CD4-positive, alpha-beta T cell treated with Interleukin-21 for 1 hour (primary cell): ENCODE measurements around the gene PRAC1.
A peak's percentile ranks its signal among the peaks of the same experiment; 100 is the strongest.
"Not testable (repeated sequence)": the region's sequence is repeated elsewhere in the genome, so short reads cannot be mapped to it uniquely, and the experiment has no call there.

Experiments used
- DNase-seq: peaks from one replicate; pipeline ENCODE4 v3.0.0-alpha.2; 2020

The PRAC1 gene

GRCh38 chr17:48725288-48726064, 3.2 kb upstream of the PRAC1 start:
- no peak for DNase-seq

- no peak for DNase-seq
These were observed 2.6 kb upstream of the PRAC1 start for GRCh38 chr17:48725004-48725287.

GRCh38 chr17:48724251-48725003, 2.1 kb upstream of the PRAC1 start:
- DNase-seq = peak; percentile 77

GRCh38 chr17:48723423-48724250, 1.3 kb upstream of the PRAC1 start:
- no peak for DNase-seq

- DNase-seq = no peak
These were observed 651 bp upstream of the PRAC1 start, which contains the start of gene PRAC2 for GRCh38 chr17:48722915-48723422. Gene PRAC2, plus strand, starts transcription at chr17:48723185. Its CDS starts 1,226 bp downstream, at chr17:48724411.

GRCh38 chr17:48721009-48721402, 1.3 kb downstream of the PRAC1 start:
- no peak for DNase-seq

- DNase-seq = no peak
These were observed 1.9 kb downstream of the PRAC1 start for GRCh38 chr17:48720266-48721008.

- DNase-seq = no peak
These were observed 2.6 kb downstream of the PRAC1 start for GRCh38 chr17:48719642-48720265.

- no peak for DNase-seq
These were observed 3.3 kb downstream of the PRAC1 start for GRCh38 chr17:48718761-48719641.

- DNase-seq = no peak
These were observed 4.0 kb downstream of the PRAC1 start for GRCh38 chr17:48718227-48718760.

- DNase-seq = no peak
These were observed 4.7 kb downstream of the PRAC1 start for GRCh38 chr17:48717367-48718226.

- not testable (repeated sequence) for DNase-seq
These were observed 5.8 kb downstream of the PRAC1 start for GRCh38 chr17:48716549-48716948.

- DNase-seq = no peak
These were observed 6.6 kb downstream of the PRAC1 start for GRCh38 chr17:48715496-48716399.

- DNase-seq = no peak
These were observed 11.2 kb downstream of the PRAC1 start for GRCh38 chr17:48711128-48711527.

- no peak for DNase-seq
These were observed 17.7 kb downstream of the PRAC1 start for GRCh38 chr17:48704361-48705248.

GRCh38 chr17:48701864-48702532, 20.3 kb downstream of the PRAC1 start:
- no peak for DNase-seq

GRCh38 chr17:48693178-48693577, 29.1 kb downstream of the PRAC1 start:
- DNase-seq = no peak
